Gastroesophageal sphincter (tissue), 4 donors: ENCODE results near the gene TGFBR3. TPM values are rescaled to one million over a fixed set of nuclear protein-coding genes. Genes with fewer than 3 reads are reported as not detected.
A peak's percentile ranks its signal among the peaks of the same experiment; 100 is the strongest.

Experiments
- ATAC-seq: fragments of 150-250 bp; one replicate; pipeline ENCODE4 v1.9.1; 2016; ENCODE audit warnings: mild to moderate bottlenecking, moderate library complexity
- H3K27ac ChIP-seq, 4 donors: fragments of 200-600 bp; sonication (generic) in 3 of 4; 1 replicate in 3 of 4; 2 replicates in 1 of 4; pipeline ENCODE4 v1.5.1; 2016 to 2019
- H3K27me3 ChIP-seq: fragments of 200-600 bp; sonication (generic); one replicate; pipeline ENCODE4 v1.5.1; 2019
- H3K36me3 ChIP-seq, 2 donors: fragments of 200-600 bp; sonication (generic); one replicate each; pipeline ENCODE4 v1.5.1; 2019; ENCODE audit warnings: control low read depth in 1 of 2
- H3K4me1 ChIP-seq, 3 donors: fragments of 200-600 bp; sonication (generic); 1 replicate in 2 of 3; 2 replicates in 1 of 3; pipeline ENCODE4 v1.5.1; 2016 to 2019; ENCODE audit warnings: control low read depth in 2 of 3
- H3K4me3 ChIP-seq, 2 donors: fragments of 200-600 bp; sonication (generic); one replicate each; pipeline ENCODE4 v1.5.1; 2019; ENCODE audit warnings: mild to moderate bottlenecking in 1 of 2, moderate library complexity in 1 of 2
- H3K9me3 ChIP-seq, 3 donors: fragments of 200-600 bp; sonication (generic); one replicate each; pipeline ENCODE4 v1.5.1; 2017 to 2019; ENCODE audit warnings: control low read depth in 2 of 3
- CTCF ChIP-seq, 4 experiments: fragments of 200-600 bp in 2 of 4; fragments of 450-650 bp in 2 of 4; sonication (generic) in 1 of 4; IDR thresholded peaks; one replicate each; pipeline ENCODE4 v1.5.1; 2017 to 2019; ENCODE audit warnings: antibody characterized with exemption in 4 of 4, mild to moderate bottlenecking in 2 of 4, moderate library complexity in 2 of 4
- EP300 ChIP-seq: sonication (generic); formaldehyde crosslinking; IDR thresholded peaks from one replicate; pipeline ENCODE4 v1.6.1; 2017; ENCODE audit warnings: antibody characterized with exemption, mild to moderate bottlenecking
- POLR2A ChIP-seq, 2 donors: fragments of 450-650 bp; IDR thresholded peaks; one replicate each; pipeline ENCODE4 v1.6.1; 2017; ENCODE audit warnings: antibody characterized with exemption in 2 of 2, mild to moderate bottlenecking in 2 of 2, moderate library complexity in 1 of 2
- POLR2AphosphoS5 ChIP-seq: sonication (generic); formaldehyde crosslinking; IDR thresholded peaks from one replicate; pipeline ENCODE4 v1.6.1; 2017; ENCODE audit warnings: antibody characterized with exemption
- WGBS, 2 donors: methylation state at CpG; one replicate each; pipeline ENCODE4 v1.1.5; 2018; ENCODE audit warnings: low coverage in 1 of 2; 5-methylcytosine and 5-hydroxymethylcytosine counted together
- total RNA-seq, 4 donors: library from RNA; depleted of rRNA; stranded (reverse); fragments of >200 nt; gene quantifications; one replicate each; pipeline ENCODE4 v1.1.0, GENCODE V29; 2016

The TGFBR3 gene
- total RNA-seq, 4 donors from 2014 or later: 176 to 315 (median 248) TPM

DNA sequence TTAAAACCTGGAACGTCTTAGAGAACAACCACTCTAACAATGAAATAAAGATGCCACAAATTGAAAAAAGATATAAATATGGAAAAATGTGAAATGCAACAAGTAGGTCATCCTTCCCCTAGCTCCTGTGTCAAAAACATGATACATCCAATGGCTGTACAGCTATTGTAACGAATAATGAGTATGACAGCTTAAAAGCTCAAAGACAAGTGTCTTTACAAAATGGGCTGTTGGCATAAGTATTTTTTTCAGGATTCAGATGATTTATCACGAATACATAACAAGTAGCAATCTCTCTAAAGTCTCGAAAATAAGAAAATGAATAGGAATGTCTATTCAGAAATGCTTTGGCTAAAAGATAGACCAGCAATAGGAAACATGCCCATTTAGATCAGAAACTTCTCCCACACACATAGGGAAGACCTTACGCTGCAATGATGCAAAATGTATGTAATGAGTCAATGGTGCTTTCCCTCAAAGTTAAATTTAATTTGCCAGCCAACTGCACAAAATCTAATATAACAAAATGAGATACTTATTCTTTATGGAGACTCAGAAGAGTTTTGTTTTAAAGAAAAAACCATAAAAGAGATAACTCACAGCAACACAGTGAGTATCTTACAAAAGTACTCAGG lies 8.3 kb downstream of the TGFBR3 start:
- no peaks in the 10 kb centered on the region for H3K27me3 ChIP-seq
- no peak overlapping the region for H3K27ac ChIP-seq
- H3K4me3 ChIP-seq: no peak overlapping the region
- no peaks in the 10 kb centered on the region for H3K9me3 ChIP-seq
- no peak for ATAC-seq
- H3K36me3 ChIP-seq: no peaks in the 10 kb centered on the region
- TF ChIP-seq POLR2A (IDR thresholded peaks at IDR 0.05) (no peak), EP300 (no peak), POLR2AphosphoS5 (no peak), CTCF (IDR thresholded peaks at IDR 0.05) (no peak)
- 31 to 35% methylated on average over 4 to 5 of the region's 5 CpGs for WGBS, 2 donors
- H3K4me1 ChIP-seq: peaks cover 8 to 97% (median 39%) of the 10 kb centered on the region in 3 donors

DNA sequence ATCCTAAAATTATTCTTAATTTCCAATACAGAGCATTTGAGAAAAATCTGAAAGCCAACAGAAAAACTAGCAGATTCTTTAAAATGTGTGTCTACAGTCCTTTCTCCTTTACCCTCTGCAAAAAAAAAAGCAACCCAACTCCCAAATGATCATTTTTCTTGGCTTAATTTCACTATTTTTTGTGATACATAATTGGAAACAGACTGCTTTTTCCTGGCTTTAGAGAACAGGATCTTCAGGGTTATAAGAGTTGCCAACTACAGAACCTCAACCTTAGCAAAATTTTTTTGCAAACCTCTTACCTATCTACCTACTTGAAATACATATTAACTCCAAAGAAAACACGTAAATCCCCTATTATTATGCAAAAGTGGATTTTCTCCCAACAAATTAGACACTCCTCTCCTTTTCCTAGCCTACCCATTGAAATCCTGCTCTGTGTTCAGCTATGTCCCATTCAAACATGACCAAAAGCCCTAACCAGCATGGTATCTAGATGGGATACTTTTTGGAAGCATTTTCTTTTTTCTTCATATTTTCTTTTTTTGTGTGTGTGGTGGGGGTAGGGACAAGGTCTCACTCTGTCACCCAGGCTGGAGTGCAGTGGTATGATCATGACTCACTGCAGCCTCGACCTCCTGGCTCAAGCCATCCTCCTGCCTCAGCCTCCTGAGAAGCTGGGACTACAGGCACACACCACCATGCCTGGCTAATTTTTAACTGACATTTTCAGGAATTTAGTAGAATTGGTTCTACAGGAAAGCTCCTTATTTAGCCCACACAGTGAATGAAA lies 9.0 kb downstream of the TGFBR3 start:
- Histone ChIP-seq H3K4me3 (no peak overlapping the region), H3K9me3 (no peaks in the 10 kb centered on the region), H3K4me1 (peaks cover 8 to 97% (median 40%) of the 10 kb centered on the region in 3 donors), H3K36me3 (no peaks in the 10 kb centered on the region), H3K27me3 (no peaks in the 10 kb centered on the region), H3K27ac (no peak overlapping the region)
- TF ChIP-seq POLR2A (IDR thresholded peaks at IDR 0.05): no peak
- TF ChIP-seq EP300: no peak
- TF ChIP-seq POLR2AphosphoS5: no peak
- TF ChIP-seq CTCF (IDR thresholded peaks at IDR 0.05): no peak
- 69 to 80% methylated on average over 1 of the region's 2 CpGs for WGBS, 2 donors
- no peak for ATAC-seq

DNA sequence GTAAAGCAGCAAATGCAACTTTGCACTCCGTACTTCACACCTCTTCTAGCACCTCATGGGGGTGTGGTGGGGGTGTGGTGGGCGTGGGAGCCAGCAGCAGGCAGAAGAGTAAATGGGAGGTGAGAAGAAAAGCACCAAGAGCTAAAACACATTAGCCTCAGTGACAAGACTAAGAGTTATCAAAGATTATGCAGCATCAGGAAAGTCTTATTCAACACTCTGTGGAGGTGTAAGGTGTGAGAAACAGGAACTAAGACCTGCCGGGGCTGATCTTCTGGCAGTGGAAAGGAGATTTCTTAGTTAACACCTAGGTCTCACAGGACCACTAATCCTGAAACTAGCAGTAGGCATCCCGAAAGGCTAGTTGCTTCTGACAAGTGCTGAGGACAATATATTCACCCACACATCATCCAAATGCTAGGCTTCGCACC lies 9.9 kb downstream of the TGFBR3 start:
- Histone ChIP-seq H3K36me3 (no peaks in the 10 kb centered on the region), H3K27me3 (no peaks in the 10 kb centered on the region), H3K4me3 (no peak overlapping the region), H3K4me1 (peaks cover 8 to 97% (median 41%) of the 10 kb centered on the region in 3 donors), H3K9me3 (no peaks in the 10 kb centered on the region), H3K27ac (no peak overlapping the region)
- no peak for ATAC-seq
- 87 to 94% methylated on average over 2 to 5 of the region's 5 CpGs for WGBS, 2 donors
- TF ChIP-seq POLR2A (IDR thresholded peaks at IDR 0.05): no peak

GRCh38 chr1:91874167-91874566 lies 11.8 kb downstream of the TGFBR3 start:
- Histone ChIP-seq H3K27me3 (no peaks in the 10 kb centered on the region), H3K9me3 (no peaks in the 10 kb centered on the region), H3K36me3 (no peaks in the 10 kb centered on the region), H3K4me3 (no peak overlapping the region), H3K4me1 (peaks cover 4 to 97% (median 29%) of the 10 kb centered on the region in 3 donors), H3K27ac (no peak overlapping the region)
- ATAC-seq: no peak
- no peak for TF ChIP-seq POLR2A (IDR thresholded peaks at IDR 0.05)
- TF ChIP-seq POLR2AphosphoS5: no peak
- TF ChIP-seq CTCF (IDR thresholded peaks at IDR 0.05): no peak
- no peak for TF ChIP-seq EP300
- 94 to 100% methylated on average over 1 to 4 of the region's 4 CpGs for WGBS, 2 donors

DNA sequence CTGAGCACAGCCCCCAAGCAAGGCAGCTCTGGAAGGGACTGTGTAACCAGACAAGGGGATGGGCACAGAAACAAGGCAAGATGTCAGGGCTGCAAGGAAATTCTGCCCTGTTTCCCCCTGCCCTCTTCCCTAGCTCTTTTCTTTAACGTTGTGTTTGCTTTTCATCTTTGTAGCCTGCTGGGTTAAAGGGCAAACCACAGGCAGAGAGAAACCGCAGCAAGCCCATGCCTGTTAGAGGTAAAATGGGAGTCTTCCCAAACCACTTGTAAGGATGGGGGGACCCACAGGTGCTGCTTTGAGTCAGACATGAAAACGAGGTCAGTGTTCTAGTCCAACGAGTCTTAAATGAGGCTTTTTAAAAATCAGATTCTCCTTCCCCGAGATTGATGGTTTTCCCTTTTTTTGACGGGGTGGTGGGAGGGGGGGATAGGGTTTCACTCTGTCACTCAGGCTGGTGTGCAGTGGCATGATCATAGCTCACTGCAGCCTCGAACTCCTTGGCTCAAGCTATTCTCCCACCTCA lies 13.3 kb downstream of the TGFBR3 start:
- H3K36me3 ChIP-seq: no peaks in the 10 kb centered on the region
- H3K4me1 ChIP-seq: peaks cover 4 to 97% (median 34%) of the 10 kb centered on the region in 3 donors
- peak; percentile 31 for ATAC-seq
- no peaks in the 10 kb centered on the region for H3K27me3 ChIP-seq
- peak overlapping the region in 2 of 4 donors; percentile 9 to 16 for H3K27ac ChIP-seq
- WGBS, 2 donors: 53 to 70% methylated on average over 3 to 5 of the region's 7 CpGs
- no peak overlapping the region for H3K4me3 ChIP-seq
- TF ChIP-seq POLR2AphosphoS5: no peak
- TF ChIP-seq POLR2A (IDR thresholded peaks at IDR 0.05): no peak
- TF ChIP-seq CTCF (IDR thresholded peaks at IDR 0.05): no peak
- TF ChIP-seq EP300: no peak
- no peaks in the 10 kb centered on the region for H3K9me3 ChIP-seq
